SU-DHL-6 (cell line): ENCODE data around the gene SATB1.
"Not testable (repeated sequence)": the region's sequence is repeated elsewhere in the genome, so short reads cannot be mapped to it uniquely, and the experiment has no call there.

Experiments used
- H2AFZ ChIP-seq: fragments of 200-600 bp; sonication (generic); 2 replicates; pipeline ENCODE4 v1.6.1; 2014; ENCODE audit warnings: low read depth, mild to moderate bottlenecking, moderate library complexity, mixed read lengths, antibody characterized with exemption, low read length; ENCODE audit not compliant: severe bottlenecking
- H3F3A ChIP-seq: fragments of 200-600 bp; shearing (Covaris generic); 2 replicates; pipeline ENCODE4 v1.6.0; 2016; ENCODE audit warnings: antibody characterized with exemption, mild to moderate bottlenecking; ENCODE audit not compliant: insufficient read depth
- H3K27ac ChIP-seq: fragments of 200-600 bp; sonication (generic); 2 replicates; pipeline ENCODE4 v1.5.1; 2016; ENCODE audit warnings: low read depth, mild to moderate bottlenecking, low read length, moderate library complexity, mixed read lengths
- H3K27me3 ChIP-seq: fragments of 200-600 bp; sonication (generic), shearing (Covaris generic); 2 replicates; pipeline ENCODE4 v1.6.0; 2014; ENCODE audit warnings: mild to moderate bottlenecking, low read length
- H3K36me3 ChIP-seq: fragments of 200-600 bp; sonication (generic); 2 replicates; pipeline ENCODE4 v1.6.1; 2014; ENCODE audit warnings: mild to moderate bottlenecking, low read length, mixed read lengths
- H3K4me2 ChIP-seq: fragments of 300-600, 200-600 bp; shearing (Covaris generic), sonication (generic); 2 replicates; pipeline ENCODE4 v1.6.0; 2014; ENCODE audit warnings: low read length, low read depth, mild to moderate bottlenecking; ENCODE audit not compliant: poor library complexity, severe bottlenecking
- H3K4me3 ChIP-seq: fragments of 200-600 bp; sonication (generic); 2 replicates; pipeline ENCODE4 v1.5.1; 2014; ENCODE audit warnings: antibody characterized with exemption, low read length, mild to moderate bottlenecking, mixed read lengths; ENCODE audit not compliant: insufficient read depth, poor library complexity, severe bottlenecking
- H3K79me2 ChIP-seq: fragments of 200-600 bp; sonication (generic); 2 replicates; pipeline ENCODE4 v1.6.1; 2014; ENCODE audit warnings: mild to moderate bottlenecking, low read length, moderate library complexity; ENCODE audit not compliant: insufficient read depth
- H3K9ac ChIP-seq: fragments of 200-600 bp; sonication (generic); 2 replicates; pipeline ENCODE4 v1.7.0; 2014; ENCODE audit warnings: mild to moderate bottlenecking, low read length
- H3K9me2 ChIP-seq: fragments of 200-600 bp; sonication (generic); replicated peaks from 2 replicates; pipeline ENCODE4 v1.6.1; 2014; ENCODE audit warnings: low read length; ENCODE audit not compliant: insufficient read depth
- H3K9me3 ChIP-seq: fragments of 200-600 bp; sonication (generic); 2 replicates; pipeline ENCODE4 v1.6.1; 2014; ENCODE audit warnings: low read length, mixed read lengths; ENCODE audit not compliant: insufficient read depth
- H4K20me1 ChIP-seq: fragments of 200-600 bp; sonication (generic); 2 replicates; pipeline ENCODE4 v1.6.1; 2014; ENCODE audit warnings: low read depth, mild to moderate bottlenecking, antibody characterized with exemption, low read length, moderate library complexity, mixed read lengths
- EZH2phosphoT487 ChIP-seq: fragments of 200-600 bp; sonication (generic), shearing (Covaris generic); conservative IDR thresholded peaks from 2 replicates; pipeline ENCODE4 v1.6.1; 2018; ENCODE audit warnings: mild to moderate bottlenecking, antibody characterized with exemption, low read length, moderate library complexity, mixed read lengths
- TF ChIP-seq, protein P1 (sequence below): fragments of 200-600 bp; sonication (generic); IDR thresholded peaks from one replicate; pipeline ENCODE4 v1.5.1; 2017; ENCODE audit warnings: antibody characterized with exemption, mild to moderate bottlenecking, low read length, moderate library complexity; ENCODE audit not compliant: insufficient read depth, poor library complexity, severe bottlenecking

The SATB1 gene

GRCh38 chr3:18454766-18455165, 29.6 kb upstream of the SATB1 start:
- no peak overlapping the region for H3K9ac ChIP-seq
- no peak overlapping the region for H3K4me3 ChIP-seq
- no peaks in the 10 kb centered on the region for H3K79me2 ChIP-seq
- H3K27ac ChIP-seq = no peak overlapping the region
- TF ChIP-seq EZH2phosphoT487 = no peak
- TF ChIP-seq, protein P1, sequence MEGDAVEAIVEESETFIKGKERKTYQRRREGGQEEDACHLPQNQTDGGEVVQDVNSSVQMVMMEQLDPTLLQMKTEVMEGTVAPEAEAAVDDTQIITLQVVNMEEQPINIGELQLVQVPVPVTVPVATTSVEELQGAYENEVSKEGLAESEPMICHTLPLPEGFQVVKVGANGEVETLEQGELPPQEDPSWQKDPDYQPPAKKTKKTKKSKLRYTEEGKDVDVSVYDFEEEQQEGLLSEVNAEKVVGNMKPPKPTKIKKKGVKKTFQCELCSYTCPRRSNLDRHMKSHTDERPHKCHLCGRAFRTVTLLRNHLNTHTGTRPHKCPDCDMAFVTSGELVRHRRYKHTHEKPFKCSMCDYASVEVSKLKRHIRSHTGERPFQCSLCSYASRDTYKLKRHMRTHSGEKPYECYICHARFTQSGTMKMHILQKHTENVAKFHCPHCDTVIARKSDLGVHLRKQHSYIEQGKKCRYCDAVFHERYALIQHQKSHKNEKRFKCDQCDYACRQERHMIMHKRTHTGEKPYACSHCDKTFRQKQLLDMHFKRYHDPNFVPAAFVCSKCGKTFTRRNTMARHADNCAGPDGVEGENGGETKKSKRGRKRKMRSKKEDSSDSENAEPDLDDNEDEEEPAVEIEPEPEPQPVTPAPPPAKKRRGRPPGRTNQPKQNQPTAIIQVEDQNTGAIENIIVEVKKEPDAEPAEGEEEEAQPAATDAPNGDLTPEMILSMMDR = no peak
- H4K20me1 ChIP-seq = no peaks in the 10 kb centered on the region
- H3K9me3 ChIP-seq = no peaks in the 10 kb centered on the region
- no peaks in the 10 kb centered on the region for H3K36me3 ChIP-seq
- H3K27me3 ChIP-seq = no peaks in the 10 kb centered on the region
- no peaks in the 10 kb centered on the region for H3K9me2 ChIP-seq
- no peak overlapping the region for H3K4me2 ChIP-seq
- H3F3A ChIP-seq = no peaks in the 10 kb centered on the region
- H2AFZ ChIP-seq = no peak overlapping the region

- not testable (repeated sequence) for H4K20me1 ChIP-seq, H3K4me2 ChIP-seq, H3K79me2 ChIP-seq, H3K9ac ChIP-seq, H2AFZ ChIP-seq, H3K4me3 ChIP-seq, H3K27me3 ChIP-seq, H3K9me2 ChIP-seq, H3K9me3 ChIP-seq, H3K36me3 ChIP-seq, H3F3A ChIP-seq, H3K27ac ChIP-seq
Measured at GRCh38 chr3:18449618-18450017, 24.5 kb upstream of the SATB1 start.

DNA sequence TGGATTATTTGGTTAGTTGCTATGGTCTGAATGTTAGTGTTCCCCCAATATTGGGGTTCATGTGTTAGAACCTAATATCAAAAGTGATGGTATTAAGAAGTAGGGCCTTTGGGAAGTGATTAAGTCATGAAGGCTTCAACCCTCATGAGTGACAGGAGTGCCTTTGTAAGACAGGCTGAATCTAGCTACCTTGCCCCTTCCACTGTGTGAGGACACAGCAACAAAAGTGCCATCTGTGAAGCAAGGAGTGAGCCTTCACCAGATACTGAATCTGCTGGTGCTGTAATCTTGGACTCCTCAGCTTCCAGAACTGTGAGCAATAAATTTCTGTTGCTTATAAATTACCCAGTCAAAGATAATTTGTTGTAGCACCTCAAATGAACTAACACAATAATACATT, 22.6 kb upstream of the SATB1 start:
- H3K4me3 ChIP-seq = no peak overlapping the region
- no peaks in the 10 kb centered on the region for H3K79me2 ChIP-seq
- H3F3A ChIP-seq = no peaks in the 10 kb centered on the region
- peaks cover 4% of the 10 kb centered on the region; the same call in 1 of the 2 replicates for H3K9me3 ChIP-seq
- H2AFZ ChIP-seq = no peak overlapping the region
- H3K36me3 ChIP-seq = no peaks in the 10 kb centered on the region
- no peak overlapping the region for H3K4me2 ChIP-seq
- no peak overlapping the region for H3K27ac ChIP-seq
- no peaks in the 10 kb centered on the region for H3K27me3 ChIP-seq
- no peaks in the 10 kb centered on the region for H4K20me1 ChIP-seq
- TF ChIP-seq, protein P1 = no peak
- no peak for TF ChIP-seq EZH2phosphoT487
- no peak overlapping the region for H3K9ac ChIP-seq
- H3K9me2 ChIP-seq = no peaks in the 10 kb centered on the region

- peaks cover 4% of the 10 kb centered on the region; the same call in 1 of the 2 replicates for H3K9me3 ChIP-seq
- no peak overlapping the region for H2AFZ ChIP-seq
- H3K9ac ChIP-seq = no peak overlapping the region
- no peaks in the 10 kb centered on the region for H3F3A ChIP-seq
- H3K27me3 ChIP-seq = no peaks in the 10 kb centered on the region
- no peaks in the 10 kb centered on the region for H3K36me3 ChIP-seq
- no peak overlapping the region for H3K27ac ChIP-seq
- TF ChIP-seq, protein P1 = no peak
- TF ChIP-seq EZH2phosphoT487 = no peak
- H3K4me2 ChIP-seq = no peak overlapping the region
- H3K4me3 ChIP-seq = no peak overlapping the region
- no peaks in the 10 kb centered on the region for H3K79me2 ChIP-seq
- H3K9me2 ChIP-seq = no peaks in the 10 kb centered on the region
- no peaks in the 10 kb centered on the region for H4K20me1 ChIP-seq
Measured at GRCh38 chr3:18446149-18446825, 21.1 kb upstream of the SATB1 start.
